ENCODE measurements around the gene ARL8B.
A peak's percentile ranks its signal among the peaks of the same experiment; 100 is the strongest.

ARL8B gene

DNA sequence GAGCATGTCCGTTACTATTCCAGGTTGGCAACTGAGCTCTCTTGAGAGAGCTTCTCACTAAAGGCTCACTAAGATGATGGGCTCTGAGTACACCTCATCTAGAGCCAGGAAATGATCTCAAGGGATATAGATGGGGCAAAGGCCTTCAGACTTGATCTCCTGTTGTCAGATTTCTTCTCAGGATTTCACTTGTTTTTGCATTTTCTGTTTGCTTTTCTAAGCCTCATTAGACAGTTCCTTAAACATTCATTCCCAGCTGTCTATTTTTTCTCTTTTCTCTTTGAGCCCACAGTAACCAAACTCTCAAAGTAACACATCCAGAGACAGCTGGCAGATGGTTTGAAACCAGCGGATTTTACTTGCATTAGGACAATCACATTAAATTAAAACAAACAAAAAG, 28.4 kb upstream of the ARL8B start:
- no peak for DNase-seq
- TF ChIP-seq, protein P1, sequence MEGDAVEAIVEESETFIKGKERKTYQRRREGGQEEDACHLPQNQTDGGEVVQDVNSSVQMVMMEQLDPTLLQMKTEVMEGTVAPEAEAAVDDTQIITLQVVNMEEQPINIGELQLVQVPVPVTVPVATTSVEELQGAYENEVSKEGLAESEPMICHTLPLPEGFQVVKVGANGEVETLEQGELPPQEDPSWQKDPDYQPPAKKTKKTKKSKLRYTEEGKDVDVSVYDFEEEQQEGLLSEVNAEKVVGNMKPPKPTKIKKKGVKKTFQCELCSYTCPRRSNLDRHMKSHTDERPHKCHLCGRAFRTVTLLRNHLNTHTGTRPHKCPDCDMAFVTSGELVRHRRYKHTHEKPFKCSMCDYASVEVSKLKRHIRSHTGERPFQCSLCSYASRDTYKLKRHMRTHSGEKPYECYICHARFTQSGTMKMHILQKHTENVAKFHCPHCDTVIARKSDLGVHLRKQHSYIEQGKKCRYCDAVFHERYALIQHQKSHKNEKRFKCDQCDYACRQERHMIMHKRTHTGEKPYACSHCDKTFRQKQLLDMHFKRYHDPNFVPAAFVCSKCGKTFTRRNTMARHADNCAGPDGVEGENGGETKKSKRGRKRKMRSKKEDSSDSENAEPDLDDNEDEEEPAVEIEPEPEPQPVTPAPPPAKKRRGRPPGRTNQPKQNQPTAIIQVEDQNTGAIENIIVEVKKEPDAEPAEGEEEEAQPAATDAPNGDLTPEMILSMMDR (IDR thresholded peaks at IDR 0.05; ENCODE audit: low read depth, low read length) = no peak

DNA sequence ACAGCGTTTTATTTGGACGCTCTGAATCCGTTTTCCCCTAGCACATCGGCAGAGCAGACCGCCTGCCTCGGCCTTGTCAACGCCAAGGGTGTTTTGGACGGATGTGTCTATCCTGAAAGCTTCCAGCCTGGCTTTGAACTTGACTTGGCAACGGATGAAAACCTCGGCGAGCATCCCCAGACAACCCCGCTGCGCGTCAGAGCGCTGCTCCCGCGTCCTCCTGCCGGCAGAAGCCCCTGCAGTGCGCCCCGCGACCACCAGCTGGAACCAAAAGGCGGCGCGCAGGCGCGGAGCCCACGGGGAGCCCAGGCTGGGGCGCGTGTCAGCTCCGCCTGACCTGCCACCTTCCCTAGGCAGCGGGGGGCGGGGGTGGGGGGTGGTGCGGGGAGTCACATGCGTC, 26.2 kb upstream of the ARL8B start:
- no peaks in the 10 kb centered on the region for H3K9me3 ChIP-seq
- no peaks in the 10 kb centered on the region for H3K27me3 ChIP-seq
- H3K4me1 ChIP-seq = no peaks in the 10 kb centered on the region
- peak overlapping the region; percentile 42 for H3K4me3 ChIP-seq (ENCODE audit: low read depth, low read length)
- no peaks in the 10 kb centered on the region for H3K36me3 ChIP-seq
- peak; percentile 63 for DNase-seq
- TF ChIP-seq, protein P1 (IDR thresholded peaks at IDR 0.05; ENCODE audit: low read depth, low read length) = 0 out of 2 replicates have a peak, but pooled peaks have one; percentile 16

More for the DNA sequence above, 28.4 kb upstream of the ARL8B start:
- no peaks in the 10 kb centered on the region for H3K9me3 ChIP-seq
- no peak overlapping the region for H3K4me3 ChIP-seq (ENCODE audit: low read depth, low read length)
- H3K27me3 ChIP-seq = no peaks in the 10 kb centered on the region
- no peaks in the 10 kb centered on the region for H3K4me1 ChIP-seq
- no peaks in the 10 kb centered on the region for H3K36me3 ChIP-seq

DNA sequence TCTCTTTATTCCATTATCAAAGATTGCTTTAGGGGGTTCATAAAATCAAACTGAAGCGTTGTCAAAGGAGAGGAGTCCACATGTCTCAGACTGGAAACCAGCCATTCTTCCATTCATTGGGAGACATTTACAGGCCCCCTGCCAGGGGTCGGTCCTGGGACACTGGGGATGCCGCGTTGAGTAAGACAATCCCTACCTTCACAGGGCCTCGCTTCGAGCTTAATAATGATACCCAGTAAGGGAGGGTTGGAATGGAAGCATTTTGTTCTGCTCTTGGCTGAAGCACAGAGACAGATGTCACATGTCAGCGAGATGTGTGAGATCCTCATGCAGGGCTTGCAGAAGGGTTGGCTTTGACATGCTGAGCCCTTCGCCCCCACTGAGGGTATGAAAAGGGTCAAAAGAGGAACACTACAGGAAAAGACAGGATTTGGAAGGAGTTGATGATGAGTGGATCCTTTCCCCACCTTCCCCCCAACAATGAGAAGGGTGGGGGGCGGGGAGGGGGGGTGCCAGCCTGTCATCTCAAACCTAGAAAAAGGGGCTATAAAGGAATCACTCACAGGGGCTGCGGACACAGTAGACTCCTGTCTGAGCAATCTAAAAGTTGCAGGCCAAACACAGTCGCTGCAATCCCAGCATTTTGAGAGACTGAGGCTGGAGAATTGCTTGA, 25.6 kb upstream of the ARL8B start:
- Histone ChIP-seq H3K27me3 (no peaks in the 10 kb centered on the region), H3K36me3 (no peaks in the 10 kb centered on the region), H3K9me3 (no peaks in the 10 kb centered on the region), H3K4me3 (ENCODE audit: low read depth, low read length) (no peak overlapping the region), H3K4me1 (no peaks in the 10 kb centered on the region)
- no peak for DNase-seq
- TF ChIP-seq, protein P1 (IDR thresholded peaks at IDR 0.05; ENCODE audit: low read depth, low read length) = no peak

DNA sequence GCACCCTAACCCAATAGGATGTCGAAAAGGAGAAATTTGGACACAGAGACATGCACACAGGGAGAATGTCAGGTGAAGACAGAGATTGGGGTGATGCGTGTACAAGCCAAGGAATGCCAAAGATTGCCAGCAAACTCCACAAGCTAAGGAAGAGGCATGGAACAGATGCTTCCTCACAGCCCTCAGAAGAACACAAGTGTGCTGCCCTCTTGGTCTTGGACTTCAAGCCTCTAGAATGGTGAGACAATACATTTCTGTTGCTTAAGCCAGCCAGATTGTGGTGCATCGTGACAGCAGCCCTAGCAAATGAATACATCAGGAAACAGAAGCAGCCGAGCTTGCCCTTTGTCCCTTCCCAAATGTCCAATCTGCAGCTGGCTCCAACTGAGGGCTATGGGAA, 23.7 kb upstream of the ARL8B start:
- no peaks in the 10 kb centered on the region for H3K27me3 ChIP-seq
- no peaks in the 10 kb centered on the region for H3K4me1 ChIP-seq
- H3K4me3 ChIP-seq (ENCODE audit: low read depth, low read length) = no peak overlapping the region
- DNase-seq = no peak
- TF ChIP-seq, protein P1 (IDR thresholded peaks at IDR 0.05; ENCODE audit: low read depth, low read length) = no peak
- H3K36me3 ChIP-seq = no peaks in the 10 kb centered on the region
- no peaks in the 10 kb centered on the region for H3K9me3 ChIP-seq

DNA sequence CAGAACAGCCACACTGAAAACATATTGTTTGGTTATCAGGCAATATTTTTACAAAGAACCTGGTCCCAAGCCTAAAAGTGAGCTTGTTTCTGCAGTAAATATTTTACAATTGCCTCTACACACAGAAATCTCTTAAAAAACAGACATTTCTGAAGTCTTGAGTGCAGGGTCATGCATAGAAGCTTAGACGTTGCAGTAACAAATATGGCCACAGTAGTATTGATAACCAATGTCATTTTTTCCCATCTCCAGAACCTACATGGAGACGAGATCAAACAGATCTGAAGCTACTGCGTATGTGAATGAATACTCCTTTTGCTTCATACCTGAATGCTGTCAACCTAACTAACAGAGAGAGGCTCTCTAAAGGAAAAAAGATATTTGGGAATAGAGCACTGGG, 19.6 kb upstream of the ARL8B start:
- Histone ChIP-seq H3K4me1 (no peaks in the 10 kb centered on the region), H3K4me3 (ENCODE audit: low read depth, low read length) (no peak overlapping the region), H3K9me3 (no peaks in the 10 kb centered on the region), H3K36me3 (no peaks in the 10 kb centered on the region), H3K27me3 (no peaks in the 10 kb centered on the region)
- DNase-seq = no peak
- TF ChIP-seq, protein P1 (IDR thresholded peaks at IDR 0.05; ENCODE audit: low read depth, low read length) = no peak

DNA sequence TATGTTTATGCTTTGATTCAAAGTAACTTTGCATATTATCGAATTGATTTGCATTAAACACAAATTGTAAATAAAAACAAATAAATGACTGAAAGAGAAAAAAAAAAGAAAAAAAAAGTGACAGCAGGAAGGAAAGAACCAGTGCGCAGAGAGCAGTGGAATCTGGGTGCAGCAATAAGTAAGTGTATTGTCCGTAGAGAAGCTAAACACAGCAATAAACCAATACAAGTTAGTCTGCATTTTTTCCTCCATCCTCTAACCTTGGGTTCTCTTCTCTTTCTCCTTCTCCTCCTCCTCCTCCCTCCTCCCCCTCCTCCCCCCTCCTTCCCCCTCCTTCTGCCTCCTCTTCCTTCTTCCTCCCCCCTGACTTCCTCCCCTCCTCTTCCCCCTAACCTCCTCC, 18.3 kb upstream of the ARL8B start:
- Histone ChIP-seq H3K36me3 (no peaks in the 10 kb centered on the region), H3K4me3 (ENCODE audit: low read depth, low read length) (no peak overlapping the region), H3K27me3 (no peaks in the 10 kb centered on the region), H3K4me1 (no peaks in the 10 kb centered on the region), H3K9me3 (no peaks in the 10 kb centered on the region)
- TF ChIP-seq, protein P1 (IDR thresholded peaks at IDR 0.05; ENCODE audit: low read depth, low read length) = no peak
- no peak for DNase-seq
